Measurements from ENCODE around the gene GPR78.

- TF ChIP-seq CTCF (IDR thresholded peaks at IDR 0.05): no peak
- TF ChIP-seq POLR2A (IDR thresholded peaks at IDR 0.05): no peak
Measured at GRCh38 chr4:8613421-8614364, 33.5 kb downstream of the GPR78 start.
